GF-D8 (cell line): ENCODE data around the gene NOL4L.

Experiments
- DNase-seq: peaks from one replicate; lab custom pipeline; 2025; lab: John Stamatoyannopoulos, UW

The NOL4L gene

GRCh38 chr20:32613192-32614053 is 28.3 kb upstream of the NOL4L start:
- no peak for DNase-seq

GRCh38 chr20:32612351-32613191 is 27.4 kb upstream of the NOL4L start:
- no peak for DNase-seq

GRCh38 chr20:32611868-32612267 is 26.7 kb upstream of the NOL4L start:
- no peak for DNase-seq

GRCh38 chr20:32611286-32611685 is 26.2 kb upstream of the NOL4L start:
- no peak for DNase-seq

- no peak for DNase-seq
These were observed 25.5 kb upstream of the NOL4L start for GRCh38 chr20:32610472-32611218.

GRCh38 chr20:32609993-32610392 is 24.9 kb upstream of the NOL4L start:
- DNase-seq, result no peak

- DNase-seq, result no peak
These were observed 24.1 kb upstream of the NOL4L start for GRCh38 chr20:32609111-32609773.

GRCh38 chr20:32608664-32609015 is 23.5 kb upstream of the NOL4L start:
- DNase-seq, result no peak

GRCh38 chr20:32607727-32608663 is 22.9 kb upstream of the NOL4L start:
- no peak for DNase-seq

GRCh38 chr20:32607324-32607723 is 22.2 kb upstream of the NOL4L start:
- no peak for DNase-seq

GRCh38 chr20:32606790-32607189 is 21.7 kb upstream of the NOL4L start:
- DNase-seq, result no peak

GRCh38 chr20:32606107-32606506 is 21.0 kb upstream of the NOL4L start:
- DNase-seq, result no peak

- no peak for DNase-seq
These were observed 20.1 kb upstream of the NOL4L start for GRCh38 chr20:32605167-32605656.

- no peak for DNase-seq
These were observed 18.1 kb upstream of the NOL4L start for GRCh38 chr20:32603046-32603726.

- no peak for DNase-seq
These were observed 17.1 kb upstream of the NOL4L start for GRCh38 chr20:32602273-32602672.

GRCh38 chr20:32600681-32601237 is 15.6 kb upstream of the NOL4L start:
- DNase-seq, result no peak

- no peak for DNase-seq
These were observed 14.7 kb upstream of the NOL4L start for GRCh38 chr20:32599783-32600340.

- DNase-seq, result no peak
These were observed 13.5 kb upstream of the NOL4L start for GRCh38 chr20:32598606-32599005.

- no peak for DNase-seq
These were observed 12.6 kb upstream of the NOL4L start for GRCh38 chr20:32597714-32598113.
